Measurements from ENCODE around the gene TMEM169. TPM values are rescaled to one million over a fixed set of nuclear protein-coding genes. Genes with fewer than 3 reads are reported as not detected.

TMEM169 gene
- total and polyA plus RNA-seq, 2 of the 4 experiments (the other 2 are of a cell fraction), result 0.15 to 0.54 TPM

GRCh38 chr2:216094701-216095100, 13.0 kb downstream of the TMEM169 start:
- no peak overlapping the region for H3K56ac ChIP-seq (ENCODE audit: extremely low read depth, insufficient read depth, low read length)
- H3K23ac ChIP-seq (ENCODE audit: low read depth, low read length), result no peak overlapping the region
- no TSS peak for BruUV-seq (replicated peaks)
- ATAC-seq (ENCODE audit: low read depth), result no peak
- H4K8ac ChIP-seq (ENCODE audit: low read depth in 2 of 2, low read length in 2 of 2), result no peak overlapping the region
- H2AFZ ChIP-seq (replicated peaks; ENCODE audit: low read length, poor library complexity), result no peak overlapping the region
- TF ChIP-seq NFE2L2 (IDR thresholded peaks at IDR 0.05; ENCODE audit: low read depth, low read length) (no peak), RAD21 (IDR thresholded peaks at IDR 0.05; ENCODE audit: low read length) (no peak), BHLHE40 (IDR thresholded peaks at IDR 0.05; ENCODE audit: low read depth, low read length) (no peak), USF2 (IDR thresholded peaks at IDR 0.05; ENCODE audit: low read depth, low read length) (no peak), SMC3 (IDR thresholded peaks at IDR 0.05; ENCODE audit: low read depth, low read length) (no peak), RCOR1 (IDR thresholded peaks at IDR 0.05; ENCODE audit: insufficient replicate concordance, low read length) (no peak), ELK1 (IDR thresholded peaks at IDR 0.05; ENCODE audit: borderline replicate concordance, low read depth, low read length) (no peak), RFX5 (IDR thresholded peaks at IDR 0.05; ENCODE audit: low read depth, low read length) (no peak), CTCF (conservative IDR thresholded peaks at IDR 0.05; ENCODE audit: low read depth, low read length) (no peak)
- H3K27ac ChIP-seq (ENCODE audit: insufficient read depth, low read length), result no peak overlapping the region
- no peak overlapping the region for H4K91ac ChIP-seq (ENCODE audit: insufficient read depth, low read depth, low read length)
- no peaks in the 10 kb centered on the region for H3K79me1 ChIP-seq (ENCODE audit: low read depth in 1 of 2, low read length in 2 of 2)
- H2BK120ac ChIP-seq (ENCODE audit: low read depth, low read length), result no peak overlapping the region
- ChIA-PET CTCF (no interaction called here), POLR2A (ENCODE audit: unreplicated experiment) (no interaction called here)
- H3K4me1 ChIP-seq (ENCODE audit: control insufficient read depth, insufficient read depth, low read length), result no peaks in the 10 kb centered on the region
- DNase-seq, result no peak
- no peak overlapping the region for H2BK20ac ChIP-seq (ENCODE audit: low read depth, low read length)
- no peak overlapping the region for H2AK9ac ChIP-seq (replicated peaks; ENCODE audit: low read depth, low read length, poor library complexity)
- 0 out of 2 replicates have a peak, but pooled peaks cover 2% of the 10 kb centered on the region for H3K9me3 ChIP-seq (ENCODE audit: control insufficient read depth, insufficient read depth, low read length)
- no peak overlapping the region for H3K9ac ChIP-seq (ENCODE audit: low read depth, low read length)
- no peak overlapping the region for H3K4me3 ChIP-seq (ENCODE audit: insufficient read depth, low read depth, low read length)
- H2AK5ac ChIP-seq (ENCODE audit: low read depth, low read length), result no peak overlapping the region
- H3K27me3 ChIP-seq (ENCODE audit: control insufficient read depth, insufficient read depth, low read length), result peaks cover 3% of the 10 kb centered on the region; the same call in 1 of the 2 replicates
- intact Hi-C loops (cut with micrococcal nuclease) (no loop called here), dilution Hi-C loops (cut with HindIII; ENCODE audit: low sequenced_read_pairs, unreplicated experiment) (no loop called here), in situ Hi-C loops (cut with MboI; ENCODE audit: low sequenced_read_pairs) (no loop called here)
- no peak overlapping the region for H2BK15ac ChIP-seq (ENCODE audit: low read depth, low read length)
- no peak overlapping the region for H3K18ac ChIP-seq (ENCODE audit: low read depth, low read length)
- H4K5ac ChIP-seq (ENCODE audit: low read depth, low read length), result no peak overlapping the region
- no peaks in the 10 kb centered on the region for H3K36me3 ChIP-seq (ENCODE audit: control insufficient read depth, insufficient read depth, low read length)
- H3K14ac ChIP-seq (replicated peaks; ENCODE audit: low read depth, low read length), result no peak overlapping the region
- WGBS, 2 experiments (ENCODE audit: extremely low coverage in 2 of 2, insufficient read length in 1 of 2), result no CpG with 5 or more reads among the region's 3 CpGs
- H4K20me1 ChIP-seq (ENCODE audit: insufficient read depth, low read length), result no peaks in the 10 kb centered on the region
- H3K4ac ChIP-seq (ENCODE audit: low read depth, low read length), result no peak overlapping the region
- peaks cover 9% of the 10 kb centered on the region; the same call in 1 of the 2 replicates for H3K9me1 ChIP-seq (ENCODE audit: insufficient read depth, low read length)
- H3K4me2 ChIP-seq (ENCODE audit: low read depth, low read length), result no peak overlapping the region
- H2BK5ac ChIP-seq (ENCODE audit: low read depth, low read length, poor library complexity, severe bottlenecking), result no peak overlapping the region
